HL-60 (cell line): ENCODE measurements around the gene SPPL2C.

Experiments used
- DNase-seq, 2 experiments: peaks; one replicate each; pipeline ENCODE4 v3.0.0-alpha.2; 2010 to 2020; ENCODE audit warnings: low read depth in 1 of 2, low spot score in 1 of 2
- H3K27ac ChIP-seq: fragments of 250-450 bp; sonication (Bioruptor Pico); replicated peaks from 2 replicates; pipeline ENCODE4 v1.5.1; 2020; ENCODE audit warnings: mild to moderate bottlenecking, moderate library complexity
- H3K27me3 ChIP-seq: fragments of 250-450 bp; sonication (Bioruptor Pico); 2 replicates; pipeline ENCODE4 v1.5.1; 2021; ENCODE audit warnings: mild to moderate bottlenecking, moderate library complexity; ENCODE audit not compliant: insufficient read depth, poor library complexity, severe bottlenecking
- H3K4me3 ChIP-seq: replicated peaks from 2 replicates; pipeline ENCODE4 v1.5.1; 2011; ENCODE audit warnings: mild to moderate bottlenecking, control low read depth, low read length; ENCODE audit not compliant: insufficient read depth
- GABPA ChIP-seq: IDR thresholded peaks from 2 replicates; pipeline ENCODE4 v1.6.1; 2012; ENCODE audit warnings: low read depth
- POLR2AphosphoS5 ChIP-seq: IDR thresholded peaks from 2 replicates; pipeline ENCODE4 v1.6.1; 2012; ENCODE audit warnings: low read depth
- SPI1 ChIP-seq: IDR thresholded peaks from 2 replicates; pipeline ENCODE4 v1.6.1; 2012; ENCODE audit warnings: low read depth, mild to moderate bottlenecking, borderline replicate concordance
- TF ChIP-seq, protein P1 (sequence below): IDR thresholded peaks from one replicate; pipeline ENCODE4 v1.5.1; 2011; ENCODE audit warnings: low read length, control low read depth, inconsistent platforms; ENCODE audit not compliant: insufficient read depth
- TF ChIP-seq, protein P2 (sequence below): IDR thresholded peaks from 2 replicates; pipeline ENCODE4 v1.6.1; 2012; ENCODE audit warnings: low read depth; ENCODE audit not compliant: insufficient replicate concordance

SPPL2C gene

DNA sequence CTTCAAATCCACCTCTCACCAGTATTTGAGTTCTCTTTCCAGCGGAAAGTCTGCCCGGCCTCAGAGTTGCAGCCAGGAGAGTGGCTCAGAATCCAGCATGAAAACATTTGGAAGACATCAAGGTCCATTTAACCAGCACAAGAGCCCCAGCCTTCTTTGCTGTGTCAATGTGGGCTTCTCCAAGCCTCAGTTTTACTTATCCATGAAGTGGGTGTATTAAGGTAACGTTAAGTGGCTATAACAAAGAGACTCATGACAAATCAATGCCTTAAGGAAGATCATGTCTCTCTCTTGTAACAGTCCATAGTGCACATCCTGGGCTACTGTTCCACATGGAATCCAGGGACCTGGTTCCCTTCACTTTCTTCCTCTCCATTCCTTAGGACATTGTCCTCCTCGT lies 959 bp upstream of the SPPL2C start:
- no peak for DNase-seq
- Histone ChIP-seq H3K4me3 (no peak overlapping the region), H3K27me3 (peaks cover 2% of the 10 kb centered on the region), H3K27ac (no peak overlapping the region)
- no peak for TF ChIP-seq POLR2AphosphoS5
- TF ChIP-seq, protein P1, sequence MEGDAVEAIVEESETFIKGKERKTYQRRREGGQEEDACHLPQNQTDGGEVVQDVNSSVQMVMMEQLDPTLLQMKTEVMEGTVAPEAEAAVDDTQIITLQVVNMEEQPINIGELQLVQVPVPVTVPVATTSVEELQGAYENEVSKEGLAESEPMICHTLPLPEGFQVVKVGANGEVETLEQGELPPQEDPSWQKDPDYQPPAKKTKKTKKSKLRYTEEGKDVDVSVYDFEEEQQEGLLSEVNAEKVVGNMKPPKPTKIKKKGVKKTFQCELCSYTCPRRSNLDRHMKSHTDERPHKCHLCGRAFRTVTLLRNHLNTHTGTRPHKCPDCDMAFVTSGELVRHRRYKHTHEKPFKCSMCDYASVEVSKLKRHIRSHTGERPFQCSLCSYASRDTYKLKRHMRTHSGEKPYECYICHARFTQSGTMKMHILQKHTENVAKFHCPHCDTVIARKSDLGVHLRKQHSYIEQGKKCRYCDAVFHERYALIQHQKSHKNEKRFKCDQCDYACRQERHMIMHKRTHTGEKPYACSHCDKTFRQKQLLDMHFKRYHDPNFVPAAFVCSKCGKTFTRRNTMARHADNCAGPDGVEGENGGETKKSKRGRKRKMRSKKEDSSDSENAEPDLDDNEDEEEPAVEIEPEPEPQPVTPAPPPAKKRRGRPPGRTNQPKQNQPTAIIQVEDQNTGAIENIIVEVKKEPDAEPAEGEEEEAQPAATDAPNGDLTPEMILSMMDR: no peak
- TF ChIP-seq, protein P2, sequence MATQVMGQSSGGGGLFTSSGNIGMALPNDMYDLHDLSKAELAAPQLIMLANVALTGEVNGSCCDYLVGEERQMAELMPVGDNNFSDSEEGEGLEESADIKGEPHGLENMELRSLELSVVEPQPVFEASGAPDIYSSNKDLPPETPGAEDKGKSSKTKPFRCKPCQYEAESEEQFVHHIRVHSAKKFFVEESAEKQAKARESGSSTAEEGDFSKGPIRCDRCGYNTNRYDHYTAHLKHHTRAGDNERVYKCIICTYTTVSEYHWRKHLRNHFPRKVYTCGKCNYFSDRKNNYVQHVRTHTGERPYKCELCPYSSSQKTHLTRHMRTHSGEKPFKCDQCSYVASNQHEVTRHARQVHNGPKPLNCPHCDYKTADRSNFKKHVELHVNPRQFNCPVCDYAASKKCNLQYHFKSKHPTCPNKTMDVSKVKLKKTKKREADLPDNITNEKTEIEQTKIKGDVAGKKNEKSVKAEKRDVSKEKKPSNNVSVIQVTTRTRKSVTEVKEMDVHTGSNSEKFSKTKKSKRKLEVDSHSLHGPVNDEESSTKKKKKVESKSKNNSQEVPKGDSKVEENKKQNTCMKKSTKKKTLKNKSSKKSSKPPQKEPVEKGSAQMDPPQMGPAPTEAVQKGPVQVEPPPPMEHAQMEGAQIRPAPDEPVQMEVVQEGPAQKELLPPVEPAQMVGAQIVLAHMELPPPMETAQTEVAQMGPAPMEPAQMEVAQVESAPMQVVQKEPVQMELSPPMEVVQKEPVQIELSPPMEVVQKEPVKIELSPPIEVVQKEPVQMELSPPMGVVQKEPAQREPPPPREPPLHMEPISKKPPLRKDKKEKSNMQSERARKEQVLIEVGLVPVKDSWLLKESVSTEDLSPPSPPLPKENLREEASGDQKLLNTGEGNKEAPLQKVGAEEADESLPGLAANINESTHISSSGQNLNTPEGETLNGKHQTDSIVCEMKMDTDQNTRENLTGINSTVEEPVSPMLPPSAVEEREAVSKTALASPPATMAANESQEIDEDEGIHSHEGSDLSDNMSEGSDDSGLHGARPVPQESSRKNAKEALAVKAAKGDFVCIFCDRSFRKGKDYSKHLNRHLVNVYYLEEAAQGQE: no peak
- TF ChIP-seq GABPA: no peak
- no peak for TF ChIP-seq SPI1

DNA sequence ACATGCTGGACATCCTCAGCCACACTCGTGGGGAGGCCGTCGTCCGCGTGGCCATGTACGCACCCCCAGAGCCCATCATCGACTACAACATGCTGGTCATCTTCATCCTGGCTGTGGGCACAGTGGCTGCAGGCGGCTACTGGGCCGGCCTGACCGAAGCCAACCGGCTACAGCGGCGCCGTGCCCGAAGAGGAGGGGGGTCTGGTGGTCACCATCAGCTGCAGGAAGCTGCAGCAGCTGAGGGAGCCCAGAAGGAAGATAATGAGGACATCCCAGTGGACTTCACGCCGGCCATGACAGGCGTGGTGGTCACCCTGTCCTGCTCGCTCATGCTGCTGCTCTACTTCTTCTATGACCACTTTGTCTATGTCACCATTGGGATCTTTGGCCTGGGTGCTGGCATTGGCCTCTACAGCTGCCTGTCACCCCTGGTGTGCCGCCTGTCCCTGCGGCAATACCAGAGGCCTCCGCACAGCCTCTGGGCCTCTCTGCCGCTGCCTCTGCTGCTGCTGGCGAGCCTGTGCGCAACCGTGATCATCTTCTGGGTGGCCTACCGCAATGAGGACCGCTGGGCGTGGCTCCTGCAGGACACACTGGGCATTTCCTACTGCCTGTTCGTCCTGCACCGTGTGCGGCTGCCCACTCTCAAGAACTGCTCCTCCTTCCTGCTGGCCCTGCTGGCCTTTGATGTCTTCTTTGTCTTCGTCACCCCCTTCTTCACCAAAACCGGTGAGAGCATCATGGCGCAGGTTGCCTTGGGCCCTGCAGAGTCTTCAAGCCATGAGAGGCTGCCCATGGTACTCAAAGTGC lies 900 bp downstream of the SPPL2C start:
- Histone ChIP-seq H3K27me3 (peaks cover 2% of the 10 kb centered on the region), H3K27ac (no peak overlapping the region), H3K4me3 (no peak overlapping the region)
- TF ChIP-seq, protein P2: no peak
- TF ChIP-seq SPI1 (no peak), GABPA (no peak), POLR2AphosphoS5 (no peak)
- TF ChIP-seq, protein P1: no peak
- no peak for DNase-seq

DNA sequence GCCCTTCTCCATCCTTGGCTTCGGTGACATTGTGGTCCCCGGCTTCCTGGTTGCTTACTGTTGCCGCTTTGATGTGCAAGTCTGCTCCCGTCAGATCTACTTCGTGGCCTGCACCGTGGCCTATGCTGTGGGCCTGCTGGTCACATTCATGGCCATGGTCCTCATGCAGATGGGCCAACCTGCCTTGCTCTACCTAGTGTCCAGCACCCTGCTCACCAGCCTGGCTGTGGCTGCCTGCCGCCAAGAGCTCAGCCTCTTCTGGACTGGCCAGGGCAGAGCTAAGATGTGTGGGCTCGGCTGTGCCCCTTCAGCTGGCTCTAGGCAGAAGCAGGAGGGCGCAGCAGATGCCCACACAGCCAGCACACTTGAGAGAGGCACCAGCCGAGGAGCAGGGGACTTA lies 1.5 kb downstream of the SPPL2C start:
- Histone ChIP-seq H3K4me3 (no peak overlapping the region), H3K27me3 (peaks cover 1% of the 10 kb centered on the region), H3K27ac (no peak overlapping the region)
- no peak for DNase-seq
- TF ChIP-seq GABPA (no peak), POLR2AphosphoS5 (no peak), SPI1 (no peak)
- TF ChIP-seq, protein P1: no peak
- TF ChIP-seq, protein P2: no peak
